HG02759 (cell line): ENCODE data around the gene BRIX1.

ENCODE experiments used
- ATAC-seq: cut with Tn5 transposase; IDR thresholded peaks from one replicate; pipeline ENCODE4 v1.9.1; 2021; ENCODE audit warnings: mild to moderate bottlenecking, moderate library complexity; ENCODE audit not compliant: unreplicated experiment

The BRIX1 gene, protein sequence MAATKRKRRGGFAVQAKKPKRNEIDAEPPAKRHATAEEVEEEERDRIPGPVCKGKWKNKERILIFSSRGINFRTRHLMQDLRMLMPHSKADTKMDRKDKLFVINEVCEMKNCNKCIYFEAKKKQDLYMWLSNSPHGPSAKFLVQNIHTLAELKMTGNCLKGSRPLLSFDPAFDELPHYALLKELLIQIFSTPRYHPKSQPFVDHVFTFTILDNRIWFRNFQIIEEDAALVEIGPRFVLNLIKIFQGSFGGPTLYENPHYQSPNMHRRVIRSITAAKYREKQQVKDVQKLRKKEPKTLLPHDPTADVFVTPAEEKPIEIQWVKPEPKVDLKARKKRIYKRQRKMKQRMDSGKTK

DNA sequence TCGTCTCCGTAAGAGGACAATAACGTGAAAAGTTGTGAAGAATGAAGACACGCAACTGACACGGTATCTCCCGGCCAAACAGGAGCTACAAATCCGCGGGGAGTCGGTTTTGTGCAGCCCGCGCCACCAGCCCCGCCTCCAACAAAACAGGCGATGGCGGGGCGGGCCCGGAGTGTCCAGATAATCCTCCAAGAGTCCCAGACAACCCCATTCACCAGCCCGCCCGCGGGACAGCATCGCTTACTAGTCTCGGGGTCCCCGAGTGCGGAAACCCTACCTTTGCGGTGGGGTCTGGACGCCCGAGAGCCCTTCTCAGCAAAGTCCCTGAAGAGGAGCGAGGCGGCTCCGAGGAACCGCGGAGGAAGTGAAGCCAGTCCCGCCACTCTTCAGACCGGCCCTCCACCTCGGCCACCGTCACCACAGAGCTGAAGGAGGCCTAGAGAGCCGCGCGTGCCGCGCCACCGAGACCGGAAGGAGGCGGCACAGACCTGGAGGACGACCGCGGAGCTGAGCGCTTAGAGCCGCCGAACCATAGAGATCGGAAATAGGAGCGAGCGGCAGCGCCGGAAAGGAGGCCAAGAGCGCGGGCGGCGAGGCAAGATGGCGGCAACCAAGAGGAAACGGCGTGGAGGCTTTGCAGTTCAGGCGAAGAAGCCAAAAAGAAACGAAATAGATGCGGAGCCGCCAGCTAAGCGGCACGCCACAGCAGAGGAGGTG is at the start of gene BRIX1, which contains the start of gene RAD1:
BRIX1 (plus strand) TSS at position 573 of the 717 bp plus-strand sequence; CDS start at position 601, 28 bp downstream.
RAD1 (minus strand) TSS at position 366 of the 717 bp plus-strand sequence. CDS start 612 bp downstream, outside the sequence.
- peak; percentile 97 for ATAC-seq

DNA sequence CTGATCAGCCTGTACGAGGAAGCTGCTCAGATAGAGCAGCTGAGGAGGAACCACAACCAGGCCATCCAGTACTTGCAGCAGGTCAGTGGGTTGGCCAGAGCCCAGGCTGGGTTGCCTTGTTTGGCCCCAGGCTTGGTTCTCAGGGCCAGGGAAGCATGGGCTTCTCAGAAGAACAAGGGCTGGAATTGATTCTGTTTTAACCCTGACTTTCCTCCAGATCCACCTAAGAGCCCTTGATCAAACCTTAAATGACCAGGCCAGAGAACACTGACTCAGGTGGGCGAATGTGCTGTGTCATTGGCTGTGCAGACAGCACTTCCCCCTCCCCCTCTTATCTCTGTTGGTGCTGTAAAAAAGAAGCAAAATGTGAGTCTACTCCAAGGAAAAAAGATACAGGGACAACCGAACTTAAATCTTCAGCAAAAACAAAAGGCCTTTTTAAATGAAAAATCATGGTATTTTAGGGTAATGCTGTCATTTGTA is 48.5 kb upstream of the BRIX1 start:
- ATAC-seq: no peak

DNA sequence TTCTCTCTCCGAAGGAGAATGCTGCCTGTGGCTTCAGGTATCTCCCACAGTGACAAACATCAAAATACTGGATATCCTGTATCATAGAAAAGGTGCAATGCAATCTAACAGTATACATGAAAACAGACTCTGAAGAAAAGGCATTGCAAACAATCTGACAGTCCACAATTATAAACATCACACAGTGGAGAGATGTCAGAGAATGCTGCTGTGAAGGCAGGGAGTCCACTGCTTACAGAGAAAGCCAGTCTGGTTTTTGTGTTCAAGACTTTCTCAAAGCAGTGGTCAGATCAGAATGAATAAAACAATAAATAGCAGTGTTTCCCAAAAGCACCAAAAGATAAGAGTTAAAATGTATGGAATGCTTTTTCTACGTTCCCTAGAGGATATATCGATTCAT is 47.9 kb upstream of the BRIX1 start:
- ATAC-seq: no peak

DNA sequence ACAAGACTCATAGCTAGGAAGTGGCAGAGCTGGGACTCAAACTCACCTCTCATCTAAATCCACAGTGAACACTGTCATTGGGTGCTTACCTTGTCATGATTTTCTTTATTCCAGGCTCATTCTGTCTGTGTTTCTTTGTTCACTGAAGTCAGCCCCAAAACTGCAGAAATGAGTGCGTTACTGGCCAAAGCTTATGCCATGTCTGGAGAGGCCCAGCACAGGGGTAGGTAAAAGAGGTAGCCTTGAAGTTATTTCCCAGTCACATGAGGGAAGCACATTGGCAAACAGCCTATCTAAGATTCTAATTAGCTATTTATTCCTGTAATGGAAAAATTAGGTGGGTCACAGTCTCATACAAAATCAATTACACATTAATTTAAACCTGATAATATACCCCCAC is 46.7 kb upstream of the BRIX1 start:
- ATAC-seq: no peak

DNA sequence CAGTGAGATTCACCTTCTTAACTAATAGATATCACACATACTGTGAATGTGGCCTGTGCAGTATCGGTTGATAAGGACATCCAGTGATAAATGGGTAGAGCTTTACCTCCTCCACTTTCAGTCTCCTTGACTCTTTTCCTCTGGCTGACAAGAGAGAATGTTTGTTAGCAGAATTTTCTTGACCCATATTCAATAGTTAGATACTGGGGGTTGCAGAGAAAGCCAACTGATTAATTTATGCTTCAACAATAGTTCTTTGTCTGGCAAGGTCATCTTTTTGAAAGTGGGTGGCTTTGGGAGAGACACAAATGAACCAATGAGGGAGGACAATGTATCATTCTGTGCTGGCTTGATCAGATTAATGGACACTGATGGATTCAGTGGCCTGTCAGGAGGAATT is 46.3 kb upstream of the BRIX1 start:
- no peak for ATAC-seq

DNA sequence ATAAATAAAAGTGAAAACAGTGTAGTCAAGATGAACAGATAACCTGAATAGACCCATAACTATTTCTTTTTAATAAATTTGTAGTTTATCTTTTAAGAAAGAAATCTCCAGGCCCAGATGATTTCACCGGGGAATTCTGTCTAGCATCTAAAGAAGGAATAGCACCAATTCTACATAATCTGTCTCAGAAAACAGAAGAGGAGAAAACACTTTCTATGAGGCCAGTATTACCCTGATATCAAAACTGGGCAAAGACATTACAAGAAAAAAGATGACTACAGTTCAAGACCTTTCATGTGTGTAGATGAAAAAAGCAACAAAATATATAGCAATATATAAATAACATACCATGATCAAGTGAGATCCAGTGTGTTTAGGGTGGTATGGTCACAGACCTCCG is 45.1 kb upstream of the BRIX1 start:
- ATAC-seq: no peak

DNA sequence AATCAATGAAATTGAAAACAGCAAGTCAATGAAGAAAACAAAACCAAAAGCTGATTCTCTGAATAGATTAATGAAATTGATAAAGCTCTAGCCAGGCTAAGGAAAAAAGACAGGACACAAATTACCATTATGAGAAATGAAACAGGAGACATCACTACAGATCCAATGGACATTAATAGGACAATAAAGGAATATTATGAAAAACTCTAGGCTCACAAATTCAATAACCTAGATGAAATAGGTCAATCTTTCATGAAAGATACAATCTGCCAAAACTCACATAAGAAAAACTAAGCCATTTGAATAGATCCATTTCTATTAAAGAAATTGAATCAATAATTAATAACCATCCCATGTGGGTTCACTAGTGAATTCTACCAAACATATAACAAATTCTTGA is 39.2 kb upstream of the BRIX1 start:
- ATAC-seq: no peak

DNA sequence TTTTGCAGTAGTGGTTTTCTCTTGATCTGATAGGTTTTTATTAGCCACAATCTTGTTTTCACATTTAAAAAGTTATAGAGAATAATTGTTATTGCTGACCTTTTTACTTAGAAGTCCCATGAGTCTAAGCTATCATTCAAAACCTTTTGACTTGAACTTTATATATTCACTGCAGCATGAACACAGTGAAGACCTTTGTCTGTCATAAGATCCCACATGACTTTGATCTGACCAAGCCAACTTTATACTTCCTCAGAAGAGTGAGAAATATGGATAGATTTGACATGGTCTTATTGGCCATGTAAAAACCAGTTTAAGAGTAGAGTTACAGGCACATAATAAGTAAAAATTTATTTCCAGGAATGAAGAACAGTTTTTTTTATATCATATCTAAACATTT is 34.3 kb upstream of the BRIX1 start:
- ATAC-seq: no peak

DNA sequence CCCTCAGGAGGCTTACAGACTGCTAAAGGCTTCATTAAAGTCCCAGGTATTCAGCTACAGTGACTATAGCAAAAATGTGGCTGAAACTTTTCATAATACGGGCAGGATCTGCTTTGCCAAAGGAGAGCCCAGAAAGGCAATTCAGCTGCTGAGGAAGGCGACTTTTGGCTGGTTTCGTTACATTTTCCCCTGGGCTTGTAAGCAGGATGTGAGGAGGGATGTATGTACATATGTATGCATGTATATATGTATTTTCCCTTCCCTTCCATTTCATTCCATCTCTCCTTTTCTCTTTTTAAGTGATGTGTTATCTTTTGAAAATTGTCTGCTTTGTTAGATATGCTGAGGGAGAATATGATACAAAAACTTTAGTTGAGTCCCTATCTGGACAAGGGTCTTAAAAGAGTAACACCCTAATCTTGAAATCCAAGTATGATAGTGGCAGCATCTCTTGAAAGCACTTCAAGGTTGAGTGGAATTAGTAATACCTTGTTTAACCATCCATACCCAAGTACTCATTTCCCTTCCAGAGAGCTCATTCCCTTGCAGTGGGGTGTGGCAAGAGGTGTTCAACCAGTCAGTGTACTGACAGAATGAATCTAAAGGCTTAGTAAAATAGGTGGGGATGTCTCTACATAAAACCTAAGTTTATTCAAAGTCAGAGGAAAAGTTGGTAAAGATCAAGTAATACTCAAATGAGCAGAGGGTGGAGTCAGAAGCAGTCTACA is 29.0 kb upstream of the BRIX1 start:
- no peak for ATAC-seq

DNA sequence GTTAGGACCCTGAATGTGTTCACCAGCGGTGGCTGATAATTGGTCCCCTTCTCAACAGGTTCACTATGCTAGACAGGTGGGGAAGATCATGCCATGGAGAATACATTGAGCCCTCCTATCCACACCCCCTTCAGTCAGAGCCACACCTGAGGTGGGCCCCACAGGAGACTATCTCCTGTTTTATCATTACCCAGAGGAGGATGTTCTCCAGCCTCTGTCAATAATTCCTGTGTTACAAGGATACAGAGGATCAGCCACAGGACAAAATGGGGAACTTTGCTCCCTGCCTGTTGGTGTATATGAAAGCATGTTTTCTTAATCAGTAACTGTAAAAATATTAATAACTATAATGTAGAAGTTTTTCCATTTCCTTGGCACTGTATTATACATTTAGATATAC is 26.1 kb upstream of the BRIX1 start:
- ATAC-seq: no peak

DNA sequence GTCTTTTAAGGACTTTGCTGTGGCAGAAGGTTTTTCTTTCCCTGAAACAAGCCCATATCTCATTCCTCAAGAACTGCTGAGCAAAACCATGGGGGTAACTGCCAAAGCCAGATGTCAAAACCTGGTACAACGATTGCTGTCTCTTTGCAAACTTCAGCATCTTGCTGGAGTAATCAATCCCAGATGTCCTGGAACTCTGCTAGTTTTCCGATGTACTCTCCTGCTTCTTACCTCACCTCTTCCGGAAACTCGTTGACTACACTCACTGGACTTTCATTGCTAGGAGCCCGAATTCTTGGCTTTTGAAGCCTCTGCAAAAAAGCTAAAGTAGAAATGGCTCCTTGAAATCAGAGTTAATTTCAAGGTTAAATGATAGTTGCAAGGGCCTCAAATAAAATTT is 23.5 kb upstream of the BRIX1 start:
- no peak for ATAC-seq

DNA sequence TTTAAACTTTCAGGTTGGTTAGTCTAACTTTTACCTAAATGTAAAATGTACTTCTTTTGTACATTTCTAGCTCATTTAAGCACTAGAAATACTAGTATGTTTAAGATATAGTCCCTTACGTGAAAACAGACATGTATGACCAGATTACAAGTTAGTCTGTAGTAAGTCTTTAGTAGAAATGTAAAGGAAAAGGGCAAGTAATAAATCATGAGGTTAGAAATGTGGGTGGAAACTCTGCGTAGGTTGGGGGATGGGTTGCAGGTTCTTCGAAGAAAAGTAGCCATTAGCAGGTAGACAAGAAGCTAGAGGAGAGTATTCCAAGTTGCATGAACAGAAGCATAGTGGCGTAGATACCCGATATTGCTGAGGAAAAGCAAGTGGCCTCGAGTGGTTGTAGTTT is 23.1 kb upstream of the BRIX1 start:
- no peak for ATAC-seq

DNA sequence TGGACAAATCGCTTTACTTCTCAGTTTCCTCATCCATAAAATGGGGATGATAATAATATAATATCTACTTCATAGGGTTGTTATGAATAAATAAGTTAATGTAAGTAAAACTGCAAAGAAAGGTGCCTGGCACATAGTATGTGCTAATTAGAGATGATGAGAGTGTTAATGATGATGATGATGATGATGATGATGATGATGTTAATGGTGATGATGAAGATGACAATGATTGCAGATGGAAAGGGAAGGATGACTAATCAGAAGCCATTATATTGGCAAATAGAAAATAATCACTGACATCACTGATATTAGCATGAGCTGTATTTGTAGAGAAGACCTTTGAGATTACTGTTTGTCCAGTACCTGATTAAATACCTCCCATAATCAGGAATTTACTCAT is 20.8 kb upstream of the BRIX1 start:
- no peak for ATAC-seq

DNA sequence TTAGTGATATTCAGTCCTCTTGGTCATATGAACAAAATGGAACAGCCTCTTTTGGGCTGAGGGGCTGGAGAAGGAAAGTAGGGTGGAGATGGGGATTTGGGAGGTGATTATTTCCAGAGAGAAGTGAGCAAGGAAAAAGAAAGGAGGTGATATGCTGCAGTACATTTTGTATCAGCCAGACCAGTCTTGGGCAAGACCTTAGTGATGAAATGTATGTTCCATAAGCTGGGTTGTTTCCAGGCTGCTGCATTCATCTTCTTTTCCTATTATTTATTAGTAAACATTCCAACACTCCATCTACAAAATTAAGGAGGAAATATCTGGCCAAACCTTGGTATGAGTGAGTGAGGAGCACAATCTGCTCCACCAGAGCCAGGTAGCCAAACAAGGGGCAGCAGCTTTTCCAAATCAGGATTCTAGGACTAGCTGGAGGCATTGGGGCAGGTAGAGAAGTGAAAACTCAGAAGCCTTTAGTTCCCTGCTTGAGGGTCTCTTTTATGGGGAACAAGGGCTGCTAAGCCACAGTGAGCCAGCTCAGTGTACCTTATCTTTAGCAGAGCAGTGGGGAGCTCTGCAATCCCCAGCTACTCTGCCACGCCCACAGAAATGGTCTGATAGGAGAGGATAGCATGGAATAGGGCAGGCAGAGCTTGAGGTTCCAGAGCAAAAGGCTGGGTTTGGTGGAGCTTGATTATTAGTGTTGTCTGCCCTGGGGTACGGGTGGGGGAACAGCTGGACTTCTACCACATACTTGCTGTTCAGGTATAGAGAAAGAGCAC is 19.7 kb upstream of the BRIX1 start:
- ATAC-seq: no peak

DNA sequence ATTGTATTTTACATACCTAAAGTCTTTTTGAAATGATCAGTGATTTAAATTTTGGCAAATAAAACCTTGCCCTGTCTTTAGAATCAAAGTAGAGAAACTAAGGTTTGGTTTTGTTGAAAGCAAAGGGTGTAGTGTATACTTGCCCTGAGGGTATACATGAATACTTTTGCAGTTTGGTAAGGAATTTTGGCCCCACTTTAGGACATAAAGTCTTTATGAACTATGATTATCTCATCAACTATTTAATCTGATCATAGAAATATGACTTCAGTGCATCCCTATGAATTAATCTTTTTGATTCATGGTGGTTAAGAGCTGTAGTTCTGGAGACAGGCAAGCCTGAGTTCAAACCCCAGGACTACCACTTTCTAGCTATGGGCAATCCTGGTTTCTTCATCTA is 17.9 kb upstream of the BRIX1 start:
- no peak for ATAC-seq

DNA sequence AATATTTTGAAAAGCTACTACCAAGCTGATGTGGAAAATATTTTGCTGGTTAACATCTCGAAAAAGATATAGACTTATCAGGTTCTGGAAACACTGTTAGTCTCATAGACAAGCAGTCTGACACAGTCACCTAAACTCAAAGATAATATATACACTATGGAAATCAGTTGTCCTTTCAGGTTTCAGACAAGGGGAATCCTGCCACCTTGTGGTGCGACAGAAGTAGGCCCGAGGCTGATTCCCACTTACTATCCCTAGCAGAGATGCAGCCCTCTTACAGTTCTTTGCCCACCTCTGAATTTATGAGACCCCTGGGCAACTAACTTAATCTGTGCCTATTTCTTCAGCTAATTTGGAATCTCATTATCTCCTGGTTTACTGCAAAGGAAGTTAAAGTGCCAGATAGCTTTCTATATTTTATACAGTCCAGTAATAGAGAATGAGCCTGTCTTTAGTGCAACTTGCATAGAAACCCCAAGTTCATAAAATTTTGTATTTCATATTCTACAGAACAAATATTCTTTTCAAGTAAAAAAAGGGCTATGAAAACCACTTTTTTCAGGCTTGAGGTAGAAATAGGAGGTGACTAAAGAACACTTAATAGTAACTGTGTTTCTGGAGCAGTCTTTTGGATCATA is 17.1 kb upstream of the BRIX1 start:
- ATAC-seq: peak; percentile 95

DNA sequence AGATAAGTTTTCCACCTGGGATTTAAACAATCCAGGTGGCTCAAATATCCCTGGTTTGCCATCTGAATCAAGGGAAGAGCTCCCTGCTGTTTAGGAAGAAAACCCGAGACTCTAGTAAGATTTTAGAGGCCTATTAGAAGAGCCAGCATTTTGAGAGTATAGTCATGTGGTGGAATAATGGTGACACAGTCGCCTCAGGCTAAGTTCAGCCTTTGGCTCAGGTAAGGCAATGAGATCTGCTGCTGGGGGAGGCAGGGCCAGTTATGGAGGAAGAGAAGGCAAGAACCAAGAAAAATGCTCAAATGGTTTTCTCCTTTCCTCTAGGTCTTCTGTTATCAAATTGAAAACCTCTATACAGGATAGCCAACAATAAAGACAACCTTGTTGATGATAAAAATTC is 16.4 kb upstream of the BRIX1 start:
- no peak for ATAC-seq

DNA sequence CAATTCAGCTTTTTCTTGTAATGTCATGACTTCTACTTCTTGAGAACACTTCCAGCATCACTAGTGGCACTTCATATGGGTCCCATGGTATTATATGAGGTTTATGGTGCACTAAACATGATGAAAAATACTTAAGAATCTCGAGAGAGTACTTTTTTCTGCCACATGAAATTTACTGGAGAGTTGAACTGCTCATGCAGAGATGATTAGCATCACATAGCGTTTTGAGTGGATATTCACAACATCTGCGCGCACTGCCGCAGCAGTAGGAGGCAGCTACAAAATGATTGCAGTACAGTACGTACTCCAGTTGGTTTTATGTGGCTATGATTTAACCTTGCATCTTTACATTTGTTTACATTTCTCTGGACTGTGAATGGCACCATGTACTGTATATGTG is 14.9 kb upstream of the BRIX1 start:
- no peak for ATAC-seq

DNA sequence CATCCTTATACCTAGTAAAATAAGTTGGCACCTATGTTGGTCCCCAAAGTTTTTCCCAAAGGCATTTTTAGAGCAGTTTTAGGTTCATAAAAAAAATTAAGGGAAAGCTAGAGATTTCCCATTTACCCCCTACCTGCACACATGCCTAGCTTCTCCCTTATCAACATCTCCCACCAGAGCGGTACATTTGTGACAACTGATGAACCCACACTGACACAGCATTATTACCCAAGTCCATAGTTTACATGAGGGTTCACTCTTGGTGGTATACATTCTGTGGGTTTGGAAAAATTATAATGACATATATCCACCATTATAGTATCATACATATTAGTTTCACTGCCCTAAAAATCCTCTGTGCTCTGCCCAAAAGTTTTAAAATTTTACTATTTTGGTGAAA is 12.3 kb upstream of the BRIX1 start:
- ATAC-seq: no peak

DNA sequence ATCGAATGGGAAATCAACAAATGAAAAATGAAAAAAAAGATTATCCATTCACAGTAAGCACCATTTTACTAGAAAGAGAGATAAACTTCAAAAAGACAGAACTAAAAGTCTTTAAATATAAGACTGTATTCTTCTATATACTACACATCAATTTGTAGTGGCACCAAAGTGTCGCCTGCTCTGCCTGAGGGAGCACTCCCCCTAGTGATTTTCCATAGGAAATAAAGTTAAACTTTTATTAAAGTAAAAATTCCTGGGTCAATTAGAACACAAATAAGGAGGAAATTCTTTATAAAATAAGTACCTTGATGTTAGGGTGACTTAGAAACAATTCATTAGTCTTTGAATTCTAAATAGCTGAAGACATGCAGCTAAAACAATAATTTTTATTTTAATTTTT is 9.9 kb upstream of the BRIX1 start:
- no peak for ATAC-seq
